MG63 (cell line): Measurements from ENCODE around the gene IL17RD. TPM values are rescaled to one million over a fixed set of nuclear protein-coding genes. Genes with fewer than 3 reads are reported as not detected.

Source experiments
- DNase-seq: peaks from one replicate; pipeline ENCODE4 v3.0.0-alpha.2; 2020
- H3K27me3 ChIP-seq: fragments of 250-450 bp; sonication (Bioruptor Pico); 2 replicates; pipeline ENCODE4 v1.5.1; 2020; ENCODE audit warnings: mild to moderate bottlenecking, moderate library complexity
- H3K36me3 ChIP-seq: fragments of 250-450 bp; sonication (Bioruptor Pico); 2 replicates; pipeline ENCODE4 v1.5.1; 2020; ENCODE audit warnings: mild to moderate bottlenecking, moderate library complexity
- H3K4me3 ChIP-seq: fragments of 250-450 bp; sonication (Bioruptor Pico); 2 replicates; pipeline ENCODE4 v1.5.1; 2020; ENCODE audit warnings: mild to moderate bottlenecking, moderate library complexity
- H3K9me3 ChIP-seq: fragments of 250-450 bp; sonication (Bioruptor Pico); 2 replicates; pipeline ENCODE4 v1.5.1; 2020; ENCODE audit warnings: mild to moderate bottlenecking, moderate library complexity
- total RNA-seq: library from RNA; depleted of rRNA; stranded (reverse); fragments of >200 nt; shearing (Covaris generic); gene quantifications from 2 replicates; pipeline ENCODE4 v1.2.3, GENCODE V29; 2014; ENCODE audit warnings: low replicate concordance; rRNA removed

Gene IL17RD
- total RNA-seq, 1 experiment from 2014 or later, result 2.5 TPM

GRCh38 chr3:57041674-57042073 is 123.5 kb downstream of the IL17RD start:
- DNase-seq, result no peak
- Histone ChIP-seq H3K9me3 (no peaks in the 10 kb centered on the region), H3K4me3 (no peak overlapping the region), H3K36me3 (no peaks in the 10 kb centered on the region), H3K27me3 (no peaks in the 10 kb centered on the region)

Other genes with a start within 250 kb of the IL17RD start
- gene SPATA12, start 104.7 kb downstream of the IL17RD start, total RNA-seq, result not detected in 2 replicates
- not detected in 2 replicates for gene HESX1, start 34.6 kb upstream of the IL17RD start, total RNA-seq
- gene APPL1, start 62.4 kb upstream of the IL17RD start, total RNA-seq, result 23.8 and 24.4 TPM in 2 replicates
- not detected in 2 replicates for gene ASB14, start 127.3 kb upstream of the IL17RD start, total RNA-seq